Measurements from ENCODE around the gene TWIST2. TPM values are rescaled to one million over a fixed set of nuclear protein-coding genes. Genes with fewer than 3 reads are reported as not detected.
A peak's percentile ranks its signal among the peaks of the same experiment; 100 is the strongest.

The TWIST2 gene
- polyA plus RNA-seq, 2 donors: 1.8 to 5.2 TPM

DNA sequence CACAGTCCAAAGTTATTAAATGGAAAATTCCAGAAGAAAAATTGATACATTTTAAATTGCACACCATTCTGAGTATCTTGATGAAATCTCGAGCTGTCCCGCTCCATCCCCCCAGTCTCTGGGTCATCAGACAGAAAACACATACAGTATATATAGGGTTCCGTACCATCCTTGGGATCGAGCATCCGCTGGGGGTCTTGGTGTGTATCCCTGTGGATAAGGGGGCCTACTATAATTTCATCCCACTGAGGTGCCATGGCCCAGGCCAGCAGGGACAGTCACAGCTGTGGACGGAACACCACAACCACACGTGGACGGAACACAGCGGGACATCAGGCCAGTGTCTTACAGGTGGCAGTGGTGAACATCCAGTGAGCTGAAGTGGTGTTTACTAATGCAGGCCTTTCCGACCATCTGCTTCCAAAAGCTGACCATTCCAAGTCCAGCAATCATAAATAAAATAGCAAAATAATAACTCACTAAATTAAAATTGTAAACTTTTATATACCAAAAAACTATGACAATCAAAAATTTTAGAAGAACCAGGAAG is 14.0 kb downstream of the TWIST2 start:
- Histone ChIP-seq H3K9me3 (ENCODE audit: control insufficient read depth in 2 of 2, insufficient read depth in 1 of 2, low read depth in 1 of 2, low read length in 1 of 2) (no peaks in the 10 kb centered on the region), H3K4me3 (ENCODE audit: low read depth in 1 of 2, low read length in 2 of 2) (no peak overlapping the region), H3K27me3 (ENCODE audit: control insufficient read depth in 1 of 2, insufficient read depth in 2 of 2, low read length in 2 of 2) (no peaks in the 10 kb centered on the region), H3K4me1 (ENCODE audit: control insufficient read depth in 2 of 2, insufficient read depth in 2 of 2, low read length in 1 of 2) (peaks cover 3 to 6% of the 10 kb centered on the region in 2 donors), H3K27ac (ENCODE audit: low read depth in 2 of 2, low read length in 1 of 2) (no peak overlapping the region), H3K36me3 (ENCODE audit: control insufficient read depth in 2 of 2, insufficient read depth in 2 of 2, low read length in 1 of 2) (no peaks in the 10 kb centered on the region)
- 90 to 93% methylated on average over 10 of the region's 10 CpGs for WGBS, 2 donors

DNA sequence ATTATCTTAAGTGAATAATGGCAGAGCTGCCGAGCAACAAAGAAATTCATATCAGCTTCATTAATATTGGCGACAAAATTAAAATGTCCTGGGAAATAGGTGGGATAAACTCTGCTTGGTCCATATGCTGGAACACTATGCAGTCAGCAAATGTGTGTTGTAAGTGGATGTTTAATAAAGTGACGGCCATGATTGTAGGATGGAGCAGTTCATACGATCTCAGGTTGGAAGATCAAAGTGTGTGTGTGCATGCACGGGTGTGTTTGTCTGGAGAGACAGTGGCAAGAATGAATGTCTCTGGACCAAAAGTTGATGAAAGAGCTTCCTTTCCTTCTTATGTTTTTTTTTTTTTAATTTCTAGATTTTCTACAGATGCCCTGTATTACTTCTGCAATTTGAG is 14.8 kb downstream of the TWIST2 start:
- H3K4me1 ChIP-seq (ENCODE audit: control insufficient read depth in 2 of 2, insufficient read depth in 2 of 2, low read length in 1 of 2): peaks cover 5 to 6% of the 10 kb centered on the region in 2 donors
- WGBS, 2 donors: 82 to 89% methylated on average over 5 of the region's 5 CpGs

GRCh38 chr2:238863231-238863630 is 15.3 kb downstream of the TWIST2 start:
- peak overlapping the region in 1 of 2 donors; percentile 37 for H3K27ac ChIP-seq (ENCODE audit: low read depth in 2 of 2, low read length in 1 of 2)
- H3K9me3 ChIP-seq (ENCODE audit: control insufficient read depth in 2 of 2, insufficient read depth in 1 of 2, low read depth in 1 of 2, low read length in 1 of 2): no peaks in the 10 kb centered on the region
- no peaks in the 10 kb centered on the region for H3K27me3 ChIP-seq (ENCODE audit: control insufficient read depth in 1 of 2, insufficient read depth in 2 of 2, low read length in 2 of 2)
- no peak overlapping the region for H3K4me3 ChIP-seq (ENCODE audit: low read depth in 1 of 2, low read length in 2 of 2)
- 91 to 95% methylated on average over 14 of the region's 14 CpGs for WGBS, 2 donors
- peaks cover 5 to 6% of the 10 kb centered on the region in 2 donors for H3K4me1 ChIP-seq (ENCODE audit: control insufficient read depth in 2 of 2, insufficient read depth in 2 of 2, low read length in 1 of 2)
- no peaks in the 10 kb centered on the region for H3K36me3 ChIP-seq (ENCODE audit: control insufficient read depth in 2 of 2, insufficient read depth in 2 of 2, low read length in 1 of 2)

More for the DNA sequence above, 14.8 kb downstream of the TWIST2 start:
- H3K9me3 ChIP-seq (ENCODE audit: control insufficient read depth in 2 of 2, insufficient read depth in 1 of 2, low read depth in 1 of 2, low read length in 1 of 2): no peaks in the 10 kb centered on the region
- no peak overlapping the region for H3K27ac ChIP-seq (ENCODE audit: low read depth in 2 of 2, low read length in 1 of 2)
- H3K36me3 ChIP-seq (ENCODE audit: control insufficient read depth in 2 of 2, insufficient read depth in 2 of 2, low read length in 1 of 2): no peaks in the 10 kb centered on the region
- no peaks in the 10 kb centered on the region for H3K27me3 ChIP-seq (ENCODE audit: control insufficient read depth in 1 of 2, insufficient read depth in 2 of 2, low read length in 2 of 2)
- no peak overlapping the region for H3K4me3 ChIP-seq (ENCODE audit: low read depth in 1 of 2, low read length in 2 of 2)

- WGBS, 2 donors: 40 to 61% methylated on average over 9 of the region's 9 CpGs
- no peaks in the 10 kb centered on the region for H3K36me3 ChIP-seq (ENCODE audit: control insufficient read depth in 2 of 2, insufficient read depth in 2 of 2, low read length in 1 of 2)
- no peak overlapping the region for H3K4me3 ChIP-seq (ENCODE audit: low read depth in 1 of 2, low read length in 2 of 2)
- H3K9me3 ChIP-seq (ENCODE audit: control insufficient read depth in 2 of 2, insufficient read depth in 1 of 2, low read depth in 1 of 2, low read length in 1 of 2): no peaks in the 10 kb centered on the region
- no peaks in the 10 kb centered on the region for H3K27me3 ChIP-seq (ENCODE audit: control insufficient read depth in 1 of 2, insufficient read depth in 2 of 2, low read length in 2 of 2)
- H3K27ac ChIP-seq (ENCODE audit: low read depth in 2 of 2, low read length in 1 of 2): peak overlapping the region; percentile 37 to 51
- peaks cover 5 to 6% of the 10 kb centered on the region in 2 donors for H3K4me1 ChIP-seq (ENCODE audit: control insufficient read depth in 2 of 2, insufficient read depth in 2 of 2, low read length in 1 of 2)
Measured at GRCh38 chr2:238863749-238864206, 15.9 kb downstream of the TWIST2 start.

DNA sequence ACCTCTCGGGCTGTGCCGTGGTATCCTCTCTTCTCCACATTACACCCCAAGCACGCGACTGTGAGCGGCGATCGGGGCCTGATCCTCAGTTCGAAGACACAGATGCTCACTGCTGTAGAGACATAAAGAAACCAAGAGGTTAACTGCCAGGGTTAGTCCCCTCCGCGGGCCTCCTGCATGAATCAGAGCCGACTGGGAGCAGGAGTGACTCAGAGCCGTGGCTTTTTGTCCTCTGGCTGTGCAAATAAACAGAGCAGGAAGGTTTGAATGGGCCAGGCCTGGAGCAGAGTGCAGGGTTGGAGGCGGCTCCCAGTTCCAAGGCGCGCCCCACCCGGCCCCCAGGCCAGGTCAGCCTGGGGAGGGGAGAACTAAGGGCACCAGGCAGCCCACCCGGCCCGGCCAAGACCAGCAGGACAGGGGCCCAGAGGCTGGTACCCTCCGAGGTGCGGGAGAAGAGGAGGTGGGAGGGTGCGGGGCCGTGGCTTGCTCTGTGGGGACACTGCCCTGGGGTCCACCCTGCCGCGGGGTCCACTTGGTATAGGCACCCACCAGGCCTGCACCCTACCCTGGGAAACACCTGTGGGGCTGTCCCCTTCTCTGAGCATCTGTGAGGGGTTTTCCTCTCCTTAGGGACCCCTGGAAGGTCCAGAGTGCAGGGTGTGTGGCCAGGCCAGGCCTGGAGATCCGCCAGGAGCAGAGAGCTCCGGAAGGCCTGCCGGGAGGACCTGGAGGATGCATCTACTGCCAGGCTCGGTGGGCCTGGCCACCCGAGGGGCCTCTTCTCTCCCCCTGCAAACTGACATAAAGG is 16.5 kb downstream of the TWIST2 start:
- H3K36me3 ChIP-seq (ENCODE audit: control insufficient read depth in 2 of 2, insufficient read depth in 2 of 2, low read length in 1 of 2): no peaks in the 10 kb centered on the region
- H3K4me1 ChIP-seq (ENCODE audit: control insufficient read depth in 2 of 2, insufficient read depth in 2 of 2, low read length in 1 of 2): peaks cover 5 to 6% of the 10 kb centered on the region in 2 donors
- H3K9me3 ChIP-seq (ENCODE audit: control insufficient read depth in 2 of 2, insufficient read depth in 1 of 2, low read depth in 1 of 2, low read length in 1 of 2): no peaks in the 10 kb centered on the region
- no peak overlapping the region for H3K4me3 ChIP-seq (ENCODE audit: low read depth in 1 of 2, low read length in 2 of 2)
- 22 to 23% methylated on average over 27 to 29 of the region's 29 CpGs for WGBS, 2 donors
- peak overlapping the region; percentile 47 to 51 for H3K27ac ChIP-seq (ENCODE audit: low read depth in 2 of 2, low read length in 1 of 2)
- H3K27me3 ChIP-seq (ENCODE audit: control insufficient read depth in 1 of 2, insufficient read depth in 2 of 2, low read length in 2 of 2): no peaks in the 10 kb centered on the region

DNA sequence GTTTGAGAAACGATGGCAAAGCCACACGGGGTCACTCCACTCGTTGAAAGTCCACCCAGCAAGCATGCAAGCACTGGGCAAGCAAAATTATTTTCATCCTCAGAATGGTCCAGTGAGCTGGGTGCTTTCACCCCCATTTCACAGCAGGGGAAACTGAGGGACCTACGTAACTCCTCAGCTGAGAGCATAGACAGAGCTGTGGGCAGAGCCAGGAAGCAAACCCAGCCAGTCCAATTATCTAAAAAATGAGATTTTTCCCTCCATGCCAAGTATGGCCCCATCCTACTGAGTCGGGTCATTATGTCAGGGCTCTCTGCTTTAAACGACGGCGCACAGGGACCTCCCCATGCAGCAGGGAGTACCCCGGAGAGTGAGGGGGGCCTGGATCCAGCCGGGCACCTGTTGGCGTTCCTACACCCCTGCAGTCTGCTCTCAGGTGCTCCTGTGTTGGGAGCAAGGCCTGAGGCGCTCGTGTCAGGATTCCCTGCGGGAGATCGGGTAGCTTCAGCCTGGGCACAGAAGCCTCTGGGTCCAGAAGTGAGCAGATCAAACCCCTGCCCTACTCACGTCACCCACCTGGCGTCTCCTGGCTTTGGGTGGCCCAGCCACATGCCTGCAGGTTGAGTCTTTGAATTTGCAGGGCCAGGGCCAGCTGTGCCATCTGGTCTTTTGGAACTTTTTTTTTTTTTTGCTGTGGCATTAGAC is 17.3 kb downstream of the TWIST2 start:
- no peaks in the 10 kb centered on the region for H3K27me3 ChIP-seq (ENCODE audit: control insufficient read depth in 1 of 2, insufficient read depth in 2 of 2, low read length in 2 of 2)
- no peaks in the 10 kb centered on the region for H3K9me3 ChIP-seq (ENCODE audit: control insufficient read depth in 2 of 2, insufficient read depth in 1 of 2, low read depth in 1 of 2, low read length in 1 of 2)
- WGBS, 2 donors: 71 to 73% methylated on average over 17 of the region's 17 CpGs
- peak overlapping the region in 1 of 2 donors; percentile 50 for H3K27ac ChIP-seq (ENCODE audit: low read depth in 2 of 2, low read length in 1 of 2)
- H3K36me3 ChIP-seq (ENCODE audit: control insufficient read depth in 2 of 2, insufficient read depth in 2 of 2, low read length in 1 of 2): no peaks in the 10 kb centered on the region
- H3K4me3 ChIP-seq (ENCODE audit: low read depth in 1 of 2, low read length in 2 of 2): no peak overlapping the region
- H3K4me1 ChIP-seq (ENCODE audit: control insufficient read depth in 2 of 2, insufficient read depth in 2 of 2, low read length in 1 of 2): peaks cover 5 to 6% of the 10 kb centered on the region in 2 donors

- no peaks in the 10 kb centered on the region for H3K36me3 ChIP-seq (ENCODE audit: control insufficient read depth in 2 of 2, insufficient read depth in 2 of 2, low read length in 1 of 2)
- peaks cover 5 to 6% of the 10 kb centered on the region in 2 donors for H3K4me1 ChIP-seq (ENCODE audit: control insufficient read depth in 2 of 2, insufficient read depth in 2 of 2, low read length in 1 of 2)
- H3K27me3 ChIP-seq (ENCODE audit: control insufficient read depth in 1 of 2, insufficient read depth in 2 of 2, low read length in 2 of 2): no peaks in the 10 kb centered on the region
- no peak overlapping the region for H3K4me3 ChIP-seq (ENCODE audit: low read depth in 1 of 2, low read length in 2 of 2)
- no peak overlapping the region for H3K27ac ChIP-seq (ENCODE audit: low read depth in 2 of 2, low read length in 1 of 2)
- H3K9me3 ChIP-seq (ENCODE audit: control insufficient read depth in 2 of 2, insufficient read depth in 1 of 2, low read depth in 1 of 2, low read length in 1 of 2): no peaks in the 10 kb centered on the region
- WGBS, 2 donors: 90% methylated on average over 15 of the region's 15 CpGs
Measured at GRCh38 chr2:238865744-238866355, 18.0 kb downstream of the TWIST2 start.

DNA sequence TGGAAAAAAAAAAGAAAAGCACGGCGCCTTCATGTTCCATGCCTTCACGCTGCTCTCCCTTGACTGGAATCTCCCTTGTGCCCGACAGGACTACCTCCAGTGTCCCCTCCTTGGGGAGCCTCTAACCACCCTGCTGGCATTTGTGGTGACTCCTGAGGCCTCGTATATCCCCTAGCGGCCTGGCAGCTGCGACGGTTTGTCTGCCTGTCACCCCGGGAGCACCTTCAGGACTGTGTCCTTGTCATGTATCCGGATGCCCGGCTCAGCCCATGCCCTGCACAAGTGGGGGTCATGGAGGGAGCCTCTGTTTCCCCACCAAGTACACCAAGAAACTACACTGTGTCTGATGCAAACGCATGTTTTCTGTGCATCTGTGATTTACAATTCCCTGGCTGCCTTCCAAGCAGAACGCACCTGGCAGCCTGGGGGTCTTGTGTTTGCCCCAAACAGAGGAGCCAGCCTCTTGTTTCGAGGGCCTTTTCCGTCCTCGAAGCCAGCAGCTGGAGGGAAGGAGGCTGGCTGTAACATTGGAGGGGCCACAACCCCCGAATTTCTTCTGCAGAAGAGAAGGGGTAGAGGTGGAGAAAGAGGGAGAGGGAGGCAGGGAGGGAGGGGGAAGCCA is 18.9 kb downstream of the TWIST2 start:
- WGBS, 2 donors: 65 to 73% methylated on average over 16 to 17 of the region's 17 CpGs
- H3K4me3 ChIP-seq (ENCODE audit: low read depth in 1 of 2, low read length in 2 of 2): no peak overlapping the region
- no peaks in the 10 kb centered on the region for H3K9me3 ChIP-seq (ENCODE audit: control insufficient read depth in 2 of 2, insufficient read depth in 1 of 2, low read depth in 1 of 2, low read length in 1 of 2)
- no peaks in the 10 kb centered on the region for H3K36me3 ChIP-seq (ENCODE audit: control insufficient read depth in 2 of 2, insufficient read depth in 2 of 2, low read length in 1 of 2)
- no peaks in the 10 kb centered on the region for H3K27me3 ChIP-seq (ENCODE audit: control insufficient read depth in 1 of 2, insufficient read depth in 2 of 2, low read length in 2 of 2)
- H3K4me1 ChIP-seq (ENCODE audit: control insufficient read depth in 2 of 2, insufficient read depth in 2 of 2, low read length in 1 of 2): peaks cover 5 to 6% of the 10 kb centered on the region in 2 donors
- peak overlapping the region in 1 of 2 donors; percentile 35 for H3K27ac ChIP-seq (ENCODE audit: low read depth in 2 of 2, low read length in 1 of 2)

GRCh38 chr2:238868067-238868524 is 20.2 kb downstream of the TWIST2 start:
- no peaks in the 10 kb centered on the region for H3K36me3 ChIP-seq (ENCODE audit: control insufficient read depth in 2 of 2, insufficient read depth in 2 of 2, low read length in 1 of 2)

More at GRCh38 chr2:238868067-238868524, 20.2 kb downstream of the TWIST2 start:
- Histone ChIP-seq H3K4me3 (ENCODE audit: low read depth in 1 of 2, low read length in 2 of 2) (no peak overlapping the region), H3K27ac (ENCODE audit: low read depth in 2 of 2, low read length in 1 of 2) (peak overlapping the region; percentile 48 to 50), H3K4me1 (ENCODE audit: control insufficient read depth in 2 of 2, insufficient read depth in 2 of 2, low read length in 1 of 2) (peaks cover 5 to 8% of the 10 kb centered on the region in 2 donors), H3K27me3 (ENCODE audit: control insufficient read depth in 1 of 2, insufficient read depth in 2 of 2, low read length in 2 of 2) (no peaks in the 10 kb centered on the region), H3K9me3 (ENCODE audit: control insufficient read depth in 2 of 2, insufficient read depth in 1 of 2, low read depth in 1 of 2, low read length in 1 of 2) (no peaks in the 10 kb centered on the region)
- 67 to 70% methylated on average over 10 of the region's 10 CpGs for WGBS, 2 donors

Measured in esophagus (tissue), 2 donors.